Peyer's patch (tissue), 4 donors: ENCODE results near the gene ADGRB3. TPM values are rescaled to one million over a fixed set of nuclear protein-coding genes. Genes with fewer than 3 reads are reported as not detected.

ENCODE experiments used
- DNase-seq, 3 donors: peaks; one replicate each; pipeline ENCODE4 v3.0.0-alpha.2; 2017 to 2019
- H3K27ac ChIP-seq, 4 donors: fragments of 200-600 bp; sonication (generic); one replicate each; pipeline ENCODE4 v1.5.1; 2016 to 2019
- H3K27me3 ChIP-seq, 2 donors: fragments of 200-600 bp; sonication (generic); one replicate each; pipeline ENCODE4 v1.5.1; 2019
- H3K36me3 ChIP-seq, 3 donors: fragments of 200-600 bp; sonication (generic); one replicate each; pipeline ENCODE4 v1.5.1; 2016 to 2019
- H3K4me1 ChIP-seq, 4 donors: fragments of 200-600 bp; sonication (generic); one replicate each; pipeline ENCODE4 v1.5.1; 2016 to 2019
- H3K4me3 ChIP-seq, 4 donors: fragments of 200-600 bp; sonication (generic); 1 replicate in 3 of 4; 2 replicates in 1 of 4; pipeline ENCODE4 v1.5.1; 2016 to 2019; ENCODE audit warnings: mild to moderate bottlenecking in 1 of 4
- H3K9me3 ChIP-seq, 4 donors: fragments of 200-600 bp; sonication (generic); one replicate each; pipeline ENCODE4 v1.5.1; 2016 to 2019; ENCODE audit warnings: mild to moderate bottlenecking in 1 of 4
- CTCF ChIP-seq, 6 experiments: fragments of 450-650 bp in 4 of 6; fragments of 200-600 bp in 2 of 6; sonication (generic) in 1 of 6; IDR thresholded peaks; one replicate each; pipeline ENCODE4 v1.5.1; 2017 to 2019; ENCODE audit warnings: antibody characterized with exemption in 6 of 6, mild to moderate bottlenecking in 3 of 6, moderate library complexity in 1 of 6
- POLR2A ChIP-seq, 2 donors: fragments of 450-650 bp; IDR thresholded peaks; one replicate each; pipeline ENCODE4 v1.5.1; 2017; ENCODE audit warnings: antibody characterized with exemption in 2 of 2, mild to moderate bottlenecking in 2 of 2, moderate library complexity in 2 of 2
- total RNA-seq, 4 donors: library from RNA; depleted of rRNA; stranded (reverse); fragments of >200 nt; gene quantifications; one replicate each; pipeline ENCODE4 v1.1.0, GENCODE V29; 2016

ADGRB3 gene
- total RNA-seq, 4 donors from 2014 or later: 1.2 to 9.9 (median 2.5) TPM

GRCh38 chr6:69069881-69070280, 434.8 kb downstream of the ADGRB3 start:
- Histone ChIP-seq H3K4me1 (no peaks in the 10 kb centered on the region), H3K27me3 (no peaks in the 10 kb centered on the region), H3K4me3 (no peak overlapping the region), H3K36me3 (no peaks in the 10 kb centered on the region), H3K9me3 (no peaks in the 10 kb centered on the region), H3K27ac (no peak overlapping the region)
- no peak for TF ChIP-seq CTCF (IDR thresholded peaks at IDR 0.05)
- no peak for TF ChIP-seq POLR2A (IDR thresholded peaks at IDR 0.05)
- DNase-seq: no peak

- Histone ChIP-seq H3K27me3 (no peaks in the 10 kb centered on the region), H3K4me1 (no peaks in the 10 kb centered on the region), H3K27ac (no peak overlapping the region), H3K4me3 (no peak overlapping the region), H3K9me3 (no peaks in the 10 kb centered on the region), H3K36me3 (no peaks in the 10 kb centered on the region)
- TF ChIP-seq POLR2A (IDR thresholded peaks at IDR 0.05): no peak
- no peak for TF ChIP-seq CTCF (IDR thresholded peaks at IDR 0.05)
- DNase-seq: no peak
Observed at GRCh38 chr6:69072796-69073195, 437.7 kb downstream of the ADGRB3 start.

GRCh38 chr6:69084746-69085335, 449.8 kb downstream of the ADGRB3 start:
- Histone ChIP-seq H3K36me3 (no peaks in the 10 kb centered on the region), H3K4me3 (no peak overlapping the region), H3K27me3 (no peaks in the 10 kb centered on the region), H3K9me3 (no peaks in the 10 kb centered on the region), H3K4me1 (no peaks in the 10 kb centered on the region), H3K27ac (no peak overlapping the region)
- TF ChIP-seq CTCF (IDR thresholded peaks at IDR 0.05) (no peak), POLR2A (IDR thresholded peaks at IDR 0.05) (no peak)
- DNase-seq: no peak

GRCh38 chr6:69086689-69087088, 451.6 kb downstream of the ADGRB3 start:
- H3K4me1 ChIP-seq: no peaks in the 10 kb centered on the region
- H3K27ac ChIP-seq: no peak overlapping the region
- H3K27me3 ChIP-seq: no peaks in the 10 kb centered on the region
- TF ChIP-seq POLR2A (IDR thresholded peaks at IDR 0.05): no peak
- no peaks in the 10 kb centered on the region for H3K9me3 ChIP-seq
- no peak for DNase-seq
- no peaks in the 10 kb centered on the region for H3K36me3 ChIP-seq
- no peak overlapping the region for H3K4me3 ChIP-seq

GRCh38 chr6:69089539-69089938, 454.5 kb downstream of the ADGRB3 start:
- TF ChIP-seq POLR2A (IDR thresholded peaks at IDR 0.05) (no peak), CTCF (IDR thresholded peaks at IDR 0.05) (no peak)
- Histone ChIP-seq H3K36me3 (no peaks in the 10 kb centered on the region), H3K4me1 (no peaks in the 10 kb centered on the region), H3K4me3 (no peak overlapping the region), H3K9me3 (no peaks in the 10 kb centered on the region), H3K27ac (no peak overlapping the region), H3K27me3 (no peaks in the 10 kb centered on the region)
- no peak for DNase-seq

GRCh38 chr6:69090132-69090531, 455.1 kb downstream of the ADGRB3 start:
- Histone ChIP-seq H3K27ac (no peak overlapping the region), H3K27me3 (no peaks in the 10 kb centered on the region), H3K4me3 (no peak overlapping the region), H3K9me3 (no peaks in the 10 kb centered on the region), H3K36me3 (no peaks in the 10 kb centered on the region), H3K4me1 (no peaks in the 10 kb centered on the region)
- no peak for DNase-seq
- no peak for TF ChIP-seq POLR2A (IDR thresholded peaks at IDR 0.05)
- TF ChIP-seq CTCF (IDR thresholded peaks at IDR 0.05): no peak
